PC-3 (cell line): Measurements from ENCODE around the gene EMC1.

Source experiments
- CTCF ChIP-seq: fragments of 300-600 bp; sonication (generic); conservative IDR thresholded peaks from 2 replicates; pipeline ENCODE4 v1.5.1; 2017; ENCODE audit warnings: antibody characterized with exemption, low read depth, mild to moderate bottlenecking, low read length
- EZH2 ChIP-seq: fragments of 300-600 bp; sonication (generic); IDR thresholded peaks from one replicate; pipeline ENCODE4 v1.6.1; 2017; ENCODE audit warnings: antibody characterized with exemption, mild to moderate bottlenecking, low read length; ENCODE audit not compliant: unreplicated experiment
- EZH2phosphoT487 ChIP-seq: fragments of 300-600 bp; sonication (generic); IDR thresholded peaks from 2 replicates; pipeline ENCODE4 v1.6.1; 2018; ENCODE audit warnings: mild to moderate bottlenecking, antibody characterized with exemption, low read length, borderline replicate concordance

GRCh38 chr1:19239876-19240275 lies 11.4 kb downstream of the EMC1 start:
- no peak for TF ChIP-seq EZH2
- no peak for TF ChIP-seq CTCF
- no peak for TF ChIP-seq EZH2phosphoT487
